BJ (cell line): ENCODE results near the gene ATP6V0A4. TPM values are rescaled to one million over a fixed set of nuclear protein-coding genes. Genes with fewer than 3 reads are reported as not detected.

ENCODE experiments used
- CTCF ChIA-PET: fragments of 350-600 bp; formaldehyde crosslinking; extraction: SDS; loops from one replicate; lab custom pipeline; 2021; ENCODE audit warnings: antibody characterized with exemption, inconsistent platforms; lab: Yijun Ruan, JAX
- POLR2A ChIA-PET: fragments of 300-600 bp; sonication (Branson Sonifier 250); formaldehyde crosslinking; extraction: SDS; loops from one replicate; lab custom pipeline; 2021; ENCODE audit warnings: antibody characterized with exemption; lab: Charles Lee
- DNase-seq: peaks from one replicate; pipeline ENCODE4 v3.0.0-alpha.2; 2011; ENCODE audit warnings: low read depth
- H3K27me3 ChIP-seq: 2 replicates; pipeline ENCODE4 v1.6.0; 2011; ENCODE audit warnings: low read length; ENCODE audit not compliant: control insufficient read depth, insufficient read depth
- H3K36me3 ChIP-seq: 2 replicates; pipeline ENCODE4 v1.5.1; 2011; ENCODE audit warnings: low read length; ENCODE audit not compliant: control insufficient read depth, insufficient read depth
- H3K4me3 ChIP-seq: 2 replicates; pipeline ENCODE4 v1.5.1; 2011; ENCODE audit warnings: low read depth, mild to moderate bottlenecking, control low read depth, low read length
- polyA plus RNA-seq: library from polyadenylated mRNA; depleted of rRNA; stranded (reverse); fragments of >200 nt; gene quantifications from 2 replicates; pipeline ENCODE4 v1.2.3, GENCODE V29; 2011
- TF ChIP-seq, protein P1 (sequence below): IDR thresholded peaks from 2 replicates; pipeline ENCODE4 v1.5.1; 2011; ENCODE audit warnings: low read depth, mild to moderate bottlenecking, control low read depth, inconsistent platforms, low read length, moderate library complexity; ENCODE audit not compliant: insufficient read depth

Gene ATP6V0A4
- polyA plus RNA-seq, 1 experiment, result 0.06 TPM

DNA sequence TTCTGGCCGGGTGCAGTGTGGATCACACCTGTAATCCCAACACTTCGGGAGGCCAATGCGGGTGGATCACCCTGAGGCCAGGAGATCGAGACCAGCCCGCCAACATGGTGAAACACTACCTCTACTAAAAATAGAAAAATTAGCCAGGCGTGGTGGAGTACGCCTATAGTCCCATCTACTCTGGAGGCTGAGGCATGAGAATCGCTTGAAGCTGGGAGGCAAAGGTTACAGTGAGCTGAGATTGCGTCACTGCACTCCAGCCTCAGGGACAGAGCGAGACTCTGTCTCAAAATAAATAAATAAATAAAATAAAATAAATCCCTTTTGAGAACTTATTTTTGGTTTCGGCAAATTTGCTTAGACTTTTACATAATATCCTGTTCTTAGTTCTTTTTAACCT is 31.3 kb upstream of the ATP6V0A4 start:
- no peak overlapping the region for H3K4me3 ChIP-seq
- ChIA-PET CTCF (interaction anchor here (1.3 kb wide), 1 partner anchor 10 kb away, joined by 3 read pairs; no protein-coding TSS in a partner anchor), POLR2A (no interaction called here)
- H3K36me3 ChIP-seq, result no peaks in the 10 kb centered on the region
- TF ChIP-seq, protein P1, sequence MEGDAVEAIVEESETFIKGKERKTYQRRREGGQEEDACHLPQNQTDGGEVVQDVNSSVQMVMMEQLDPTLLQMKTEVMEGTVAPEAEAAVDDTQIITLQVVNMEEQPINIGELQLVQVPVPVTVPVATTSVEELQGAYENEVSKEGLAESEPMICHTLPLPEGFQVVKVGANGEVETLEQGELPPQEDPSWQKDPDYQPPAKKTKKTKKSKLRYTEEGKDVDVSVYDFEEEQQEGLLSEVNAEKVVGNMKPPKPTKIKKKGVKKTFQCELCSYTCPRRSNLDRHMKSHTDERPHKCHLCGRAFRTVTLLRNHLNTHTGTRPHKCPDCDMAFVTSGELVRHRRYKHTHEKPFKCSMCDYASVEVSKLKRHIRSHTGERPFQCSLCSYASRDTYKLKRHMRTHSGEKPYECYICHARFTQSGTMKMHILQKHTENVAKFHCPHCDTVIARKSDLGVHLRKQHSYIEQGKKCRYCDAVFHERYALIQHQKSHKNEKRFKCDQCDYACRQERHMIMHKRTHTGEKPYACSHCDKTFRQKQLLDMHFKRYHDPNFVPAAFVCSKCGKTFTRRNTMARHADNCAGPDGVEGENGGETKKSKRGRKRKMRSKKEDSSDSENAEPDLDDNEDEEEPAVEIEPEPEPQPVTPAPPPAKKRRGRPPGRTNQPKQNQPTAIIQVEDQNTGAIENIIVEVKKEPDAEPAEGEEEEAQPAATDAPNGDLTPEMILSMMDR, result no peak
- no peaks in the 10 kb centered on the region for H3K27me3 ChIP-seq
- DNase-seq, result no peak

DNA sequence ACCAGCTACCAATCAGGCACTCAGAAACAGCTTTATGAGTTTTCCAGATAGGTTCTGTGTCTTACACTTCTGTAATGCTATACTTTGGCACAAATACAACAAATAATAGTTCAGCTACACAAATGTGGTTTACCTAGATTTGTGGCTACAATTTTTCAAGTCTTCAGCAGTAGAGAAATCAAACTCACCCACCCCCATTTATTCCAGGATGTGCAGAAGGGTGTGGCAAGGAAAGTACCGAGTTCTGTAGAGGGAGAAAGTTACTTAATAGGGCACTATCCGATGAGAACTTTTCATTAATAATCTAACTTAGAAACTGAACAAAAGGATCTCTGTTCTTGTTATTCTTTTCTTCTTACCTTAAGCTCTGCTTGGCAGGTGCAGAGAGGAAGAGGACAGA is 30.3 kb upstream of the ATP6V0A4 start:
- no peak for DNase-seq
- Histone ChIP-seq H3K36me3 (no peaks in the 10 kb centered on the region), H3K4me3 (no peak overlapping the region), H3K27me3 (no peaks in the 10 kb centered on the region)
- TF ChIP-seq, protein P1, result no peak
- CTCF ChIA-PET, result interaction anchor here (1.3 kb wide), 1 partner anchor 11 kb away, joined by 3 read pairs; no protein-coding TSS in a partner anchor
- POLR2A ChIA-PET, result no interaction called here

DNA sequence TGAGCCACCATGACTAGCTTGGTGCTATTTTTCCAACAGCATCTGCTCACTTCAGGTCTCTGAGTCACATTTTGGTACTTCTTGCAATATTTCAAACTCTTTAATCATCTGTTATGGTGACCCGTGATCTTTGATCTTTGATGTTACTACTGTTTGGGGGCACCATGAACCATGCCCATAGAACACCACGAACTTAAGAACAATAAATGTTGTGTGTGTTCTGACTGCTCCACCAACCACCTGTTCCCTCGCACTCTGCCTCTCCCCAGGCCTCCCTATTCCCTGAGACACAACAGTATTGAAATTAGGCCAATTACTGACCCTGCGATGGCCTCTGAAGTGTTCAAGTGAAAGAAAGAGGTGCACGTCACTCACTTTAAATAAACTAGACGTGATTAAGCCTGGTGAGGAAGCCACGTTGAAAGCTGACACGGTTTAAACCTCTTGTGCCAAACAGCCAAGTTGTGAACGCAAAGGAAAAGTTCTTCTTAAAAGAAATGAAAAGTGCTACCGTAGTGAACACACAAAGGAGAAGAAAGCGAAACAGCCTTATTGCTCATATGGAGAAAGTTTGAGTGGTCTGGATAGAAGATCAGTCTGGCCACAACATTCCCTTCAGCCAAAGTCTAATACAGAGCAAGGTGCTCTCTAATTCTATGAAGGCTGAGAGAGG is 27.2 kb upstream of the ATP6V0A4 start:
- Histone ChIP-seq H3K36me3 (no peaks in the 10 kb centered on the region), H3K4me3 (no peak overlapping the region), H3K27me3 (no peaks in the 10 kb centered on the region)
- TF ChIP-seq, protein P1, result no peak
- DNase-seq, result no peak
- ChIA-PET CTCF (no interaction called here), POLR2A (no interaction called here)

DNA sequence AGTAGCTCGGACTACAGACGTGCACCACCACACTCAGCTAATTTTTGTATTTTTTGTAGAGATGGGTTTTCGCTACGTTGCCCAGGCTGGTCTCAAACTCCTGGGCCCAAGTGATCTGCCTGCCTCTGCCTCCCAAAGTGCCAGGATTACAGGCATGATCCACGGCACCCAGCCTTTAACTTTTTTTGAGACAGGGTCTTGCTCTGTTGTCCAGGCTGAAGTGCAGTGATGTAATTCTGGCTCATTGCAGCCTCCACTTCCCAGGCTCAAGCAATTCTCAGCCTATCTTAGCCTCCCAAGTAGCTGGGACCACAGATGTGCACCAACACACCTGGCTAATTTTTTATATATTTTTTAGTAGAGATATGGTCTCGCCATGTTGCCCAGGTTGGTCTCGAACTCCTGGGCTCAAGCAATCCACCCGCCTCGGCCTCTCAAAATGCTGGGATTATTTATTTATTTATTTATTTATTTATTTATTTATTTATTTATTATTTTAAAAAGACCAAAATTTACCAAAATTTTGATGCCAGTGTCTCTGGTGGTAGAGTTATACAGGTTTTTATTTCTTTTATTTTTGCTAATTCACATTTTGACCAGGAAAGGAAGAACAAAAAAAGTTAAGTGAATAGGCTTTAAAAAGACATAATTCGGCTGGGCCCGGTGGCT is 25.0 kb upstream of the ATP6V0A4 start:
- ChIA-PET CTCF (no interaction called here), POLR2A (no interaction called here)
- H3K36me3 ChIP-seq, result no peaks in the 10 kb centered on the region
- DNase-seq, result no peak
- TF ChIP-seq, protein P1, result no peak
- no peak overlapping the region for H3K4me3 ChIP-seq
- H3K27me3 ChIP-seq, result no peaks in the 10 kb centered on the region

DNA sequence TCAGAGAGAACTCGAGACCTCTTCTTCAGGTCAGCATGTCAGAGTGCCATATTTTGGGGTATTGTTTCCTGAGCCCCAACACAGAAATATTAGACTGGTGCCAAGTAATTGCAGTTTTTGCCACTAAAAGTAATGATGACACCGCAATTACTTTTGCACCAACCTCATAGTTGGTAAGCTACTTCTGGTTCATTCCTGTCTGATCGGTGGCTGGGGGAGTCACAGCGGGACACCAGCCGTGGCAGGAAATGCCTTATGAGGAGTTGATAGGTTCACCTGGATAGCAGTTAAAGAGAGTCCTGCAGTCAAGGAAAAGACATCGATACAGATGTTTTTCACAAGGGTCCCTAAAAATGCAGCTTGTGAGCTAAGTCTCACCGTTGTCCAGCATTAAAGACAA is 23.9 kb upstream of the ATP6V0A4 start:
- no peaks in the 10 kb centered on the region for H3K27me3 ChIP-seq
- TF ChIP-seq, protein P1, result no peak
- H3K36me3 ChIP-seq, result no peaks in the 10 kb centered on the region
- no peak overlapping the region for H3K4me3 ChIP-seq
- ChIA-PET POLR2A (no interaction called here), CTCF (no interaction called here)
- no peak for DNase-seq
